GM18858 (cell line): ENCODE results near the gene NDRG4.

Experiments
- ATAC-seq: cut with Tn5 transposase; IDR thresholded peaks from one replicate; pipeline ENCODE4 v1.9.1; 2021; ENCODE audit not compliant: unreplicated experiment

NDRG4 gene

DNA sequence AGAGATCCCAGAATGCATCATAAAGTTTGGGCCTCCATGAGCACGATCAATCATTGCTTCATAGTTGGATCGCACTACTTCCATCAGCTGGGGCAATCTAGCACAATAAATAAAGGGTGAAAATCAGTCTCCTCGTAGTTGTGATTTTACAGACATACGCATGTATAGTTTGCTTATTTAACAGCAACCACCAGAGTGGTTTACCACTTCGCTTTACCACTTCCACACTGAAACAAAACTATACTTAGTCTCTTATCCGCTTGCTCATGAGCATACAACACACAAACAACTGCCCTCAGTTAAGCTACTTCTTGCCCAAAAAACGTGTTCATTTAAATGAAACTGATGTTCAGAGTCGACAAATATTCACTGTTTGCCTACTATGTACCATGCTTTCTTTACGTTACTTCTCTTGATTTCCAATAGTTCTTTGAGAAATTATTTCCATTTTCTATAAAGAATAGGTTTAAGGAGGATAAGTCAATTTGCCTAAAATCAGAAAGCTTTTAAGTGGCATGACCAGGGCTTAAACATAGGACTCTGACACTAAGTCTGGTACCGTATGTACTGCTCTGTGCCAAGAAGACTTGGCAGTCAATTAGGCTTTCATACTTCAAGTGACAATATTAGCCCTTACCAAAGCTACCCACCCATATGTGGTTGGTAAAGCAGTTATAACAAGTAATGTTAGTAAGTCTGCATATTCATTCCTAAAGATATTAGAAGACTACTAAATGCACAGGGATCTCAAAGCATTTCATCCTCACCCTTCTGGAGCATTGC lies 37.4 kb downstream of the NDRG4 start:
- ATAC-seq: no peak

DNA sequence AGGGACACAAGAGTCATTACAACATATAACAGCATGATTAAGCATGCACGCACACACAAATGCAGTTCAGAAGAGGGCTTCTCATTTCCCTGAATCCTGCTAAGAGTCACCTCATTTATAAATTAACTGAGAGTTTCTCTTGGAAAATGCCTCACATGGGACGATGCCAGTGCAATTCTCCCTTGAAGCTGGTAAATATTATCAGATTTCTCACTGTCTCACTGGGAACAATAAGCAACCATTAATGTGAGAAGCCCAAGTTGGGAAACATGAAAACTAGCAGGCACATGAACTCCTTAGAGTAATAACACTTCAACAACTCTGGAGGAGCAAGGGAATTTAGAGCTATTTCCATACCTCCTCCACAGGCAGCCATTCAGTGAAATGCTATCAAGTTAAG lies 41.8 kb downstream of the NDRG4 start:
- no peak for ATAC-seq

DNA sequence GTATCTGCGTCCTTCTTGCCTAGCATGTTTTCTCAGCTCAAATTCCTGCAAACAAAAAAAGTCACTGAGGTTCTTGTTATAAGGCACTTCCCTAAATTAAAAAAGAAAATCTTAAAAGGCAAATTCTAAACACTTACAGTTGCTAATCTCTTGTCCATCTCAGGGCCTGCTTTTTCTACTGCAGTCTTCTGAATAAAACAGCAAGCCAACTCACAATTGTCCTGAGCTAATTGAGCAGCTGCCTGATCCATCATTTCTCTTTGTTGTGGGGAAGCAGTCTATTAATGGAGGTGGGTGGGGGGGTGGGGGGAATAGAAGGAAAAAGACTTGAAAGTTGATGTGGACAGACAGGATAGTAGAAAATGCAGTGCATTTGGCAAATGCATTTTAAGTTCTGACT lies 42.3 kb downstream of the NDRG4 start:
- no peak for ATAC-seq

DNA sequence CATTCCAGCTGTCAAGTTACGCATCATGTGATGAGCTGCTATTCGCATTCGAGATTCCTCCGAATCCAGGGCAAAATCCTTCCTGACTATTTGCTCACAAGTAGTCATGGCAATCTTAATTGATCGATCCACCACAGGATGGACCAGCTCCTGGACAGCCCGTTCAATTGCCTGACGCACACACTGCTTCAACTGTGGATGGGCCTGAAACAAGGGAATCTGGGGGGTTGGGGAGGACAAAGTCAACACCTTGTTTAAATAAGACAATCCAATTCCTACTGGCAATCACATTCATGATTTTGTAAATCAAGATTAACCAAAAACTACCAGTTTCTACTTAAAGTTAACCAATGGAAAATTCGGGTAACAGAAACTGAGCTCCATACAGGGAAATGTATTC lies 43.7 kb downstream of the NDRG4 start:
- ATAC-seq: no peak

DNA sequence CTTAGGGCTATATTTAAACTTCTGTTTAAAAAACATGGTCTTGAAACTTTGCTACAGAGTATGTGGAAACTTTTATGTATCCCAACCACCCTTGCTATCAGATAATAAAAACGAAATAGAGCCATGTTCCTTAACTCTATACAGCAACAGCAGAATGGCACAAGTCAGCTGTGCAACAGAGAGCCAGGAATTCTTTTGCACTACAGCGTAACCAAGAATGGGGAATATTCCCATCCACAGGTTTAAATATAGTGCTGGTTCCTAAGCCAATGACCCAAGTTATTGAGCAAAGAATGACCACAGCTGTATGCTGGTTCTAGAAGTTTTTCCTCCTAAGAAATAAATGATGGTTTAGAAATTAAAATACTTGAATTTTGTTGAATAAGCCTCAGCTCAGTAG lies 48.4 kb downstream of the NDRG4 start:
- ATAC-seq: no peak

DNA sequence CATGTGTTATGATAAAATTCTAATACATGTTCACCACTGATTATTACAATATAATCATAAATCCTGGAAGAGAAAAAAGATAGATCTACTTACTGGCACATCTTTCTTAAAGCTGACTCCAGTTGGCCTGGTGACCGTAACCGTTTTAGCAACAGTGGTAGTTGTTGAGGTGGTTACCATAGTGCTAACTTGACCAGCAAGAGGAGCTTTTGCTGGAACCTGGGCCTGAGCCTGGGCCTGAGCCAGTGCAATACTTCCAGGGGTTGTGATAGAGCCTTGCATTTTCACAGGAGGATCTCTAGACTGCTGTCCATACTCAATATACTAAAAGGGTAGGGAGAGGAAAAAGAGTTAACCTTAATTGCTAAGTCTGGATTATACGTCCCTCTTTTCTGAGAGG lies 51.6 kb downstream of the NDRG4 start:
- no peak for ATAC-seq

DNA sequence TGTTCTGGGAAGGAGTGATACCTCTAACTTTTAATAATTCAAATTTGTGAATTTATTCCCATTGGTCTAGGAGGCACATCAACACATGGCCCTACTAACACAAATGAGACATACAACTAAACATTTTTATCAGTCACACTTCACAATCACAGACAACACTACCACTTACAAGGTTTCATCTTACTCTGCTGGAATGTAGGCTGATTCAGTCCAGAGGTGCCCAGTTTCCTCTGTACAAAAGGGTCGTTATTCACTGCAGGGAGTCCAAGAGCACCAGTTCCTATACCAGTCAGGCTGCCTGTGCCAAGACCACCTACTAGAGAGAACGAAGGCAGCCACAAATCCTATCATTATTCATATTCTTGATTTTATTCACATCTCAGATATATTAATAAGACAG lies 56.7 kb downstream of the NDRG4 start:
- no peak for ATAC-seq
